Right atrium auricular region (tissue), 2 donors: ENCODE results near the gene OSTN. TPM values are rescaled to one million over a fixed set of nuclear protein-coding genes. Genes with fewer than 3 reads are reported as not detected.

ENCODE experiments used
- DNase-seq: peaks from one replicate; pipeline ENCODE4 v3.0.0-alpha.2; 2019; ENCODE audit warnings: low spot score
- H3K27ac ChIP-seq, 2 donors: fragments of 200-600 bp; sonication (generic); 1 replicate in 1 of 2; 2 replicates in 1 of 2; pipeline ENCODE4 v1.5.1; 2016 to 2019
- H3K27me3 ChIP-seq, 2 donors: fragments of 200-600 bp; sonication (generic); one replicate each; pipeline versions ENCODE4 v1.5.1 to v1.6.0; 2017 to 2019
- H3K36me3 ChIP-seq: fragments of 200-600 bp; sonication (generic); one replicate; pipeline ENCODE4 v1.5.1; 2016
- H3K4me1 ChIP-seq, 2 donors: fragments of 200-600 bp; sonication (generic); one replicate each; pipeline versions ENCODE4 v1.5.1 to v1.6.0; 2017 to 2019
- H3K4me3 ChIP-seq, 2 donors: fragments of 200-600 bp; sonication (generic); 1 replicate in 1 of 2; 2 replicates in 1 of 2; pipeline ENCODE4 v1.5.1; 2017 to 2019; ENCODE audit warnings: mild to moderate bottlenecking in 1 of 2, moderate library complexity in 1 of 2
- H3K9me3 ChIP-seq, 2 donors: fragments of 200-600 bp; sonication (generic); one replicate each; pipeline ENCODE4 v1.5.1; 2019
- total RNA-seq, 2 donors: library from RNA; depleted of rRNA; stranded (reverse); fragments of >200 nt; gene quantifications; one replicate each; pipeline ENCODE4 v1.1.0, GENCODE V29; 2016
- TF ChIP-seq, protein P1 (sequence below), 2 donors: fragments of 200-600 bp; sonication (generic); IDR thresholded peaks; one replicate each; pipeline ENCODE4 v1.5.1; 2019; ENCODE audit warnings: antibody characterized with exemption in 2 of 2

The OSTN gene
- total RNA-seq, 2 donors from 2014 or later = 0.22 TPM; not detected in 1

DNA sequence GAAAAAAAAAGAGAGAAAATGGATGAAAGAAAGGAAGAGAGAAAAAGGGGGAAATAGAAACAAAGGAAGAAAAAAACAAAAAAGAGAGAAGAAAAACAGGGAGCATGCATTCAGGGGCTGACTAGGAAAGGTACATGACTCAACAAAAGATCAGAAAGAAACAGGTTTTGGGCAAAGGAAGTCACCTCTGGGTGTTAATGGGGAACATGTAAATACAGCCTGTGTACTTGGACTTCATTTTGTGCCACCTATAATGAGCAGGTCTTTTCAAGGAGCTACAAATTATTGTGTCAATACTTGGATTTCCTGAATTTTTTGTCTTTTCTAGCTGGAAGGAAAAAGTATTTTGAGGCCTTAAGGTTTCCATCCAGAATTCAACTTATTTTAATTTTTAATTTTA lies 76.7 kb downstream of the OSTN start:
- no peak for DNase-seq
- Histone ChIP-seq H3K36me3 (no peaks in the 10 kb centered on the region), H3K27me3 (no peaks in the 10 kb centered on the region), H3K27ac (no peak overlapping the region), H3K4me3 (no peak overlapping the region), H3K4me1 (no peaks in the 10 kb centered on the region), H3K9me3 (no peaks in the 10 kb centered on the region)
- TF ChIP-seq, protein P1, sequence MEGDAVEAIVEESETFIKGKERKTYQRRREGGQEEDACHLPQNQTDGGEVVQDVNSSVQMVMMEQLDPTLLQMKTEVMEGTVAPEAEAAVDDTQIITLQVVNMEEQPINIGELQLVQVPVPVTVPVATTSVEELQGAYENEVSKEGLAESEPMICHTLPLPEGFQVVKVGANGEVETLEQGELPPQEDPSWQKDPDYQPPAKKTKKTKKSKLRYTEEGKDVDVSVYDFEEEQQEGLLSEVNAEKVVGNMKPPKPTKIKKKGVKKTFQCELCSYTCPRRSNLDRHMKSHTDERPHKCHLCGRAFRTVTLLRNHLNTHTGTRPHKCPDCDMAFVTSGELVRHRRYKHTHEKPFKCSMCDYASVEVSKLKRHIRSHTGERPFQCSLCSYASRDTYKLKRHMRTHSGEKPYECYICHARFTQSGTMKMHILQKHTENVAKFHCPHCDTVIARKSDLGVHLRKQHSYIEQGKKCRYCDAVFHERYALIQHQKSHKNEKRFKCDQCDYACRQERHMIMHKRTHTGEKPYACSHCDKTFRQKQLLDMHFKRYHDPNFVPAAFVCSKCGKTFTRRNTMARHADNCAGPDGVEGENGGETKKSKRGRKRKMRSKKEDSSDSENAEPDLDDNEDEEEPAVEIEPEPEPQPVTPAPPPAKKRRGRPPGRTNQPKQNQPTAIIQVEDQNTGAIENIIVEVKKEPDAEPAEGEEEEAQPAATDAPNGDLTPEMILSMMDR (IDR thresholded peaks at IDR 0.05) = no peak

DNA sequence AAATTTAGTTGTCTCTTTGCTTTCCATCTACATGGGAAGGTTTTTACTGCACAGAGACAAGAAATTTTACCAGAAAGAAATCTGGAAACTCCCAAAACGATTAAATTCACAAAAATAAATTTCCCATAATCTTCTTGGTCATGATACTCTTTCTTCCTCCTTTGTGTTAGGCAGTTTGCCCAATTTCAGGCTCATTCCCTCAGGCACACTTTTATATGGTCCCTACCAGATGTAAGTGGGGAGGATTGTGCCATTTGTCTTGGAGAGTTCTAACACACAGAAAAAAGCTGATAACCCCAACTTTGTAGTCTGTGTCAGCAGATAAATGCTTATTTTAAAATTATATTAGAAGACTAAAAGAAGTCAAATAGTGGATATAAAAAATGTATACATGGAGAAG lies 81.1 kb downstream of the OSTN start:
- Histone ChIP-seq H3K9me3 (peaks cover 0 to 1% of the 10 kb centered on the region in 2 donors), H3K27ac (no peak overlapping the region), H3K27me3 (no peaks in the 10 kb centered on the region), H3K4me1 (no peaks in the 10 kb centered on the region), H3K4me3 (no peak overlapping the region), H3K36me3 (no peaks in the 10 kb centered on the region)
- no peak for DNase-seq
- TF ChIP-seq, protein P1 (IDR thresholded peaks at IDR 0.05) = no peak

DNA sequence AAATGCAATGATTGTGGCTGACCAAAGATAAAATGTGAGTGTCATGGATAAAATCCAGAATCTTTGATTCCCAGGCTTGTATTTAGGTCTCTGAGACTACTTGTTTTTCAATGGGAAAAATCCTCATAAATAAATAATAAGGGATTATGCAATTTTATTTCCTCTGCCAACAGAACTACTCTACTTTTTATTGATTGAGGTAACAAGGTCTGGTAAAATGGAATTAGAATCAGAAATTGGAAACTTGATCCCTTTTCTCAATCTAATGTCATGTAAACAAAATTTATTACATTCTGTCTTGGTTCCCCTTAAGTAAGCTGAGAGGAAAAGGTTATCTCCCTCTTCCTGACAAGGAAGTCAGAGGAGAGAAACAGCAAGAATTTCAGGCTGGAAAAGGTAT lies 81.8 kb downstream of the OSTN start:
- no peak overlapping the region for H3K27ac ChIP-seq
- TF ChIP-seq, protein P1 (IDR thresholded peaks at IDR 0.05) = no peak
- DNase-seq = no peak
- no peaks in the 10 kb centered on the region for H3K27me3 ChIP-seq
- peaks cover 0 to 5% of the 10 kb centered on the region in 2 donors for H3K9me3 ChIP-seq
- no peaks in the 10 kb centered on the region for H3K36me3 ChIP-seq
- H3K4me1 ChIP-seq = no peaks in the 10 kb centered on the region
- H3K4me3 ChIP-seq = no peak overlapping the region

DNA sequence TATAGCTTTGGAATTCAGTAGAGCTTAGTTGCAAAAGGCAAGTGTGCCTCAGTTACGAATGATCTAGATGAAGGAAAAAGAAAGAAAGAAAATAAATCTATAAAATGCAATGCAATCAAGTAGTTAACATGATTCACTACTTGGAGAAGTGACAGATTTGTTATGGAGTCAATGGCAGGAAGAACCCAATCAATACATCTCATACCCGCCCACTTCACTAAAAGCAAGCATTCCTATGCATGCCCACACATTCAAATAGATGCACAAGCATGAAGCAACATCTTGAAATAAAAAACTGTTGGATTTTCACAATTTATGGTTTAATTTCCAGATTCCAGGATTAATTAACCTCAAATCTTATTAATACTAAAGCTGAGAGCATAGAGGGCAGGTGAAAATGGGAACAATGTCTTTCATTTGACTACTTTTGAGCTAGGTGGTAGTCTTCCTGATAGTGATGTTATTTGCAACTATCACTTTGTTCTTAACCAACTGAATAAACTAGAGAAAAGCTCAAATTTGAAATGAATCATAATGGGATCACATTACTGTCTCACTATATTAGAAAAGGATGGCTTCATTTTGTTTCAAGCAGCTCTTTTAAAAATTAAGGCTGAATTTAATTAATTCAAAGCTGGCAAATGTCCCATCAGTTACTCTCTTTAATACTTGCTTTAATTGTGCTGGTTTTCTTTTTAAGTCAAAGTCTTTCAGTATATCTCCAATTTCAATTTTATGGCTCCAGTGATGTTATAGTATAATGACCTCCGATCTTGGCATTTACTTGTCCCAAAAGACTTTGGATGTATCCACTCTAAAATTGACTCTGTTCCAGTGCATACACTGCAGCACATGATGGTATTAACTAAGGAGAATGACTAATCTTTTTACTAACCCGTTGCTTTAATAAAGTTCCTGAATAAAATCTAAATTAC lies 83.5 kb downstream of the OSTN start:
- TF ChIP-seq, protein P1 (IDR thresholded peaks at IDR 0.05) = no peak
- Histone ChIP-seq H3K36me3 (no peaks in the 10 kb centered on the region), H3K27me3 (no peaks in the 10 kb centered on the region), H3K4me3 (no peak overlapping the region), H3K9me3 (peaks cover 0 to 5% of the 10 kb centered on the region in 2 donors), H3K4me1 (no peaks in the 10 kb centered on the region), H3K27ac (no peak overlapping the region)
- no peak for DNase-seq

DNA sequence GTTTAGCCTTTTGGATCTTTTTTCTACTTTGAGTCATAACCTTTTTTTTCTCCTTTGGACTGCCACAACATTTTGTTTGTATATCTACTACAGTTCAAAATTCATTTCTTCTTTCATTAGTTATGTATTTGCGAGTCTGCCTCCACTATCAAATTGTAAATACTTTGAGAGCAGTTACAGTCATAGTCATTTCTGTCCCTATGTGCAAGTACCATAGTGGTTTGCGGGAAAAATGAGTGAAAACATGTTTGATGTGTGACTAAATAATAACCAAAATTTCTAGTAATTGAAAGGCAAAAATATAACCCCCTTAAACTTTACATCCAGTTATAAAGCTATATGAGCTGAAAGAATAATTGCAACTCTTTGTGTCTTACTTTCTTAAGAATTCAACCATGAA lies 84.4 kb downstream of the OSTN start:
- peaks cover 0 to 5% of the 10 kb centered on the region in 2 donors for H3K9me3 ChIP-seq
- H3K4me1 ChIP-seq = no peaks in the 10 kb centered on the region
- H3K27me3 ChIP-seq = no peaks in the 10 kb centered on the region
- no peak overlapping the region for H3K27ac ChIP-seq
- H3K36me3 ChIP-seq = no peaks in the 10 kb centered on the region
- TF ChIP-seq, protein P1 (IDR thresholded peaks at IDR 0.05) = no peak
- DNase-seq = no peak
- no peak overlapping the region for H3K4me3 ChIP-seq
